ENCODE data around the gene NOL9. TPM values are rescaled to one million over a fixed set of nuclear protein-coding genes. Genes with fewer than 3 reads are reported as not detected.

NOL9 gene
- total RNA-seq, 1 experiment from 2014 or later, result 49.2 TPM

- peaks cover 17% of the 10 kb centered on the region for H3K4me1 Mint-ChIP-seq (ENCODE audit: insufficient read depth, unreplicated experiment)
- H3K4me3 Mint-ChIP-seq (ENCODE audit: unreplicated experiment), result peak overlapping the region; percentile 99
- H3K27me3 Mint-ChIP-seq (ENCODE audit: insufficient read depth, unreplicated experiment), result no peaks in the 10 kb centered on the region
- intact Hi-C loops (cut with micrococcal nuclease), result no loop called here
- H3K36me3 Mint-ChIP-seq (ENCODE audit: insufficient read depth, unreplicated experiment), result peaks cover 64% of the 10 kb centered on the region
- ChIA-PET CTCF (interaction anchor here (0.7 to 3.0 kb wide), 9 partner anchors 11 to 113 kb away, joined by 3 to 10 read pairs (median 4); partner anchors contain the start of gene TAS1R1), POLR2A (interaction anchor here (0.7 to 7.4 kb wide), 15 partner anchors 11 to 185 kb away, joined by 3 to 103 read pairs (median 8); partner anchors contain the start of genes NOL9, PLEKHG5, TAS1R1 and ZBTB48)
- no TSS peak for BruUV-seq (replicated peaks)
- H3K9me3 Mint-ChIP-seq (ENCODE audit: unreplicated experiment), result no peaks in the 10 kb centered on the region
- TF ChIP-seq, protein P1, sequence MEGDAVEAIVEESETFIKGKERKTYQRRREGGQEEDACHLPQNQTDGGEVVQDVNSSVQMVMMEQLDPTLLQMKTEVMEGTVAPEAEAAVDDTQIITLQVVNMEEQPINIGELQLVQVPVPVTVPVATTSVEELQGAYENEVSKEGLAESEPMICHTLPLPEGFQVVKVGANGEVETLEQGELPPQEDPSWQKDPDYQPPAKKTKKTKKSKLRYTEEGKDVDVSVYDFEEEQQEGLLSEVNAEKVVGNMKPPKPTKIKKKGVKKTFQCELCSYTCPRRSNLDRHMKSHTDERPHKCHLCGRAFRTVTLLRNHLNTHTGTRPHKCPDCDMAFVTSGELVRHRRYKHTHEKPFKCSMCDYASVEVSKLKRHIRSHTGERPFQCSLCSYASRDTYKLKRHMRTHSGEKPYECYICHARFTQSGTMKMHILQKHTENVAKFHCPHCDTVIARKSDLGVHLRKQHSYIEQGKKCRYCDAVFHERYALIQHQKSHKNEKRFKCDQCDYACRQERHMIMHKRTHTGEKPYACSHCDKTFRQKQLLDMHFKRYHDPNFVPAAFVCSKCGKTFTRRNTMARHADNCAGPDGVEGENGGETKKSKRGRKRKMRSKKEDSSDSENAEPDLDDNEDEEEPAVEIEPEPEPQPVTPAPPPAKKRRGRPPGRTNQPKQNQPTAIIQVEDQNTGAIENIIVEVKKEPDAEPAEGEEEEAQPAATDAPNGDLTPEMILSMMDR (IDR thresholded peaks at IDR 0.05; ENCODE audit: unreplicated experiment), result no peak
- peak; percentile 74 for DNase-seq (ENCODE audit: unreplicated experiment)
- H3K27ac Mint-ChIP-seq (ENCODE audit: low read depth, unreplicated experiment), result peak overlapping the region; percentile 99
These were observed 45.0 kb upstream of the NOL9 start for GRCh38 chr1:6599141-6599975.

- Mint-ChIP-seq H3K4me1 (ENCODE audit: insufficient read depth, unreplicated experiment) (peaks cover 17% of the 10 kb centered on the region), H3K9me3 (ENCODE audit: unreplicated experiment) (no peaks in the 10 kb centered on the region), H3K4me3 (ENCODE audit: unreplicated experiment) (no peak overlapping the region), H3K27me3 (ENCODE audit: insufficient read depth, unreplicated experiment) (no peaks in the 10 kb centered on the region), H3K27ac (ENCODE audit: low read depth, unreplicated experiment) (no peak overlapping the region), H3K36me3 (ENCODE audit: insufficient read depth, unreplicated experiment) (peaks cover 80% of the 10 kb centered on the region)
- ChIA-PET POLR2A (interaction anchor here (1.1 to 7.4 kb wide), 4 partner anchors 9 to 205 kb away, joined by 3 to 103 read pairs (median 10); partner anchors contain the start of gene ZBTB48), CTCF (interaction anchor here (1.0 to 1.2 kb wide), 2 partner anchors 13 to 37 kb away, joined by 3 read pairs; no protein-coding TSS in a partner anchor)
- TF ChIP-seq, protein P1 (IDR thresholded peaks at IDR 0.05; ENCODE audit: unreplicated experiment), result no peak
- BruUV-seq (replicated peaks), result no TSS peak
- no peak for DNase-seq (ENCODE audit: unreplicated experiment)
- intact Hi-C loops (cut with micrococcal nuclease), result no loop called here
These were observed 43.4 kb upstream of the NOL9 start for GRCh38 chr1:6597777-6598131.

- peaks cover 17% of the 10 kb centered on the region for H3K4me1 Mint-ChIP-seq (ENCODE audit: insufficient read depth, unreplicated experiment)
- peaks cover 85% of the 10 kb centered on the region for H3K36me3 Mint-ChIP-seq (ENCODE audit: insufficient read depth, unreplicated experiment)
- H3K27me3 Mint-ChIP-seq (ENCODE audit: insufficient read depth, unreplicated experiment), result no peaks in the 10 kb centered on the region
- TF ChIP-seq, protein P1 (IDR thresholded peaks at IDR 0.05; ENCODE audit: unreplicated experiment), result no peak
- POLR2A ChIA-PET, result interaction anchor here (1.1 to 7.4 kb wide), 4 partner anchors 9 to 205 kb away, joined by 3 to 103 read pairs (median 10); partner anchors contain the start of gene ZBTB48
- DNase-seq (ENCODE audit: unreplicated experiment), result no peak
- CTCF ChIA-PET, result interaction anchor here (1.0 to 1.2 kb wide), 2 partner anchors 12 to 37 kb away, joined by 3 read pairs; no protein-coding TSS in a partner anchor
- H3K27ac Mint-ChIP-seq (ENCODE audit: low read depth, unreplicated experiment), result no peak overlapping the region
- H3K4me3 Mint-ChIP-seq (ENCODE audit: unreplicated experiment), result no peak overlapping the region
- no TSS peak for BruUV-seq (replicated peaks)
- H3K9me3 Mint-ChIP-seq (ENCODE audit: unreplicated experiment), result no peaks in the 10 kb centered on the region
- intact Hi-C loops (cut with micrococcal nuclease), result no loop called here
These were observed 42.8 kb upstream of the NOL9 start for GRCh38 chr1:6596886-6597776.
